Mesendoderm (in vitro differentiated cells): Measurements from ENCODE around the gene GLIPR1L2.
"Not testable (repeated sequence)": the region's sequence is repeated elsewhere in the genome, so short reads cannot be mapped to it uniquely, and the experiment has no call there.

Experiments used
- DNase-seq: peaks from one replicate; pipeline ENCODE4 v3.0.0; 2013
- H2AK5ac ChIP-seq: 2 replicates; pipeline ENCODE4 v1.6.1; 2013; ENCODE audit warnings: low read length, inconsistent platforms
- H2BK120ac ChIP-seq: 2 replicates; pipeline ENCODE4 v1.6.1; 2013; ENCODE audit warnings: low read depth, mild to moderate bottlenecking, low read length, moderate library complexity, mixed read lengths
- H2BK15ac ChIP-seq: replicated peaks from 2 replicates; pipeline ENCODE4 v1.6.1; 2013; ENCODE audit warnings: low read depth, mild to moderate bottlenecking, moderate library complexity
- H2BK5ac ChIP-seq: 2 replicates; pipeline ENCODE4 v1.6.1; 2013; ENCODE audit warnings: low read length, inconsistent platforms
- H3K18ac ChIP-seq: 2 replicates; pipeline ENCODE4 v1.6.1; 2013; ENCODE audit warnings: mild to moderate bottlenecking, low read length, mixed read lengths
- H3K23ac ChIP-seq: one replicate; pipeline ENCODE4 v1.6.1; 2013; ENCODE audit warnings: low read length
- H3K27ac ChIP-seq: 2 replicates; pipeline ENCODE4 v1.5.1; 2013; ENCODE audit warnings: low read depth, mild to moderate bottlenecking, inconsistent platforms, low read length, moderate library complexity
- H3K27me3 ChIP-seq: 2 replicates; pipeline ENCODE4 v1.6.1; 2013; ENCODE audit warnings: low read length, control low read depth, mild to moderate bottlenecking, inconsistent platforms; ENCODE audit not compliant: insufficient read depth, poor library complexity
- H3K36me3 ChIP-seq: 2 replicates; pipeline ENCODE4 v1.6.1; 2013; ENCODE audit warnings: low read length, inconsistent platforms; ENCODE audit not compliant: control insufficient read depth, insufficient read depth
- H3K4ac ChIP-seq: one replicate; pipeline ENCODE4 v1.6.1; 2013; ENCODE audit warnings: low read depth, mild to moderate bottlenecking, low read length, moderate library complexity
- H3K4me1 ChIP-seq: 2 replicates; pipeline ENCODE4 v1.6.1; 2013; ENCODE audit warnings: low read depth, low read length, inconsistent platforms; ENCODE audit not compliant: control insufficient read depth
- H3K4me2 ChIP-seq: 2 replicates; pipeline ENCODE4 v1.6.1; 2013; ENCODE audit warnings: low read length
- H3K4me3 ChIP-seq: 2 replicates; pipeline ENCODE4 v1.5.1; 2013; ENCODE audit warnings: mild to moderate bottlenecking, low read length
- H3K56ac ChIP-seq: one replicate; pipeline ENCODE4 v1.6.1; 2013; ENCODE audit warnings: low read length
- H3K79me1 ChIP-seq: 2 replicates; pipeline ENCODE4 v1.6.1; 2013; ENCODE audit warnings: low read length, inconsistent platforms
- H3K79me2 ChIP-seq: 2 replicates; pipeline ENCODE4 v1.6.1; 2013; ENCODE audit warnings: mild to moderate bottlenecking, low read length; ENCODE audit not compliant: control insufficient read depth, insufficient read depth
- H3K9ac ChIP-seq: 2 replicates; pipeline ENCODE4 v1.6.1; 2013; ENCODE audit warnings: low read length, inconsistent platforms
- H4K5ac ChIP-seq: one replicate; pipeline ENCODE4 v1.6.1; 2013; ENCODE audit warnings: low read length
- H4K8ac ChIP-seq: one replicate; pipeline ENCODE4 v1.6.1; 2013; ENCODE audit warnings: low read depth, mild to moderate bottlenecking, control low read depth, low read length, moderate library complexity
- WGBS: extraction: QIAGEN DNeasy Blood & Tissue Kit; methylation state at CpG from one replicate; pipeline ENCODE4 v1.1.7; 2013; ENCODE audit warnings: low lambda C conversion rate, missing lambda C conversion rate; ENCODE audit not compliant: insufficient coverage; ENCODE audit errors: extremely low coverage; 5-methylcytosine and 5-hydroxymethylcytosine counted together

GLIPR1L2 gene

DNA sequence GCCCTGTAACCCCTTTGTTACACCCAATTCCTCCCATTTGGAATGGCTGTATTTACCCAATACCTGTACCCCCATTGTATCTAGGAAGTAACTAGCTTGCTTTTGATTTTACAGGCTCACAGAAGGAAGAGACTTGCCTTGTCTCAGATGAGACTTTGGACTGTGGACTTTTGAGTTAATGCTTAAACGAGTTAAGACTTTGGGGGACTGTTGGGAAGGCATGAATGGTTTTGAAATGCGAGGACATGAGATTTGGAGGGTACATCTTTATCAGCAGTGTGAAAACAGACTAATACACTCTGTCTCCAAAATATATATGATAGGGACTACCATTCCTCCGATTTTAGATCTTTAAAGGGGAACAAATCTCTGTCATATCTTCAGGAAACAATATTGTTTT, 51.6 kb downstream of the GLIPR1L2 start:
- H3K36me3 ChIP-seq, H3K4ac ChIP-seq, H4K8ac ChIP-seq, H3K18ac ChIP-seq, H3K79me2 ChIP-seq, H3K27ac ChIP-seq, H4K5ac ChIP-seq, H3K23ac ChIP-seq, H3K4me1 ChIP-seq, H3K4me3 ChIP-seq, H3K9ac ChIP-seq, H3K4me2 ChIP-seq, H2BK15ac ChIP-seq, H3K27me3 ChIP-seq, H2AK5ac ChIP-seq, H2BK120ac ChIP-seq, H2BK5ac ChIP-seq, DNase-seq, H3K79me1 ChIP-seq, H3K56ac ChIP-seq: not testable (repeated sequence)
- WGBS, result no CpG with 5 or more reads among the region's 3 CpGs

DNA sequence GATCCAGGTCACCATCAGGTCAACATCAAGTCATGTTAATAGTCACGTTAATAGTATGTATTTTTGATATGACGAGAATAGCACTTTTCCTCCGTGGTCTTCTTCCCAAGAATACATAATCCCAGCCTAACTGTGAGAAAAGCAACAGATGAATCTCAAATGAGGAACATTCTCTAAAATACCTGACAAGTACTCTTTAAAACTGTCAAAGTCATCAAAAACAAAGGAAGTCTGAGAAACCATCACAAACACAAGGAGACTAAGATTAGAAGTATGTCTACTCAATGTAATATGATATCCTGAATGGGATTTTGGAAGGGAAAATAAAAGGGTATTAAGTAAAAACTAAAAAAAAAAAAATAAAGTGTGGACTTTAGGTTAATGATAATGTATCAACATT, 52.8 kb downstream of the GLIPR1L2 start:
- no peak overlapping the region for H3K4ac ChIP-seq
- H4K5ac ChIP-seq, result no peak overlapping the region
- H3K27ac ChIP-seq, result no peak overlapping the region
- H2BK5ac ChIP-seq, result no peak overlapping the region
- H3K4me1 ChIP-seq, result no peaks in the 10 kb centered on the region
- no peak overlapping the region for H3K18ac ChIP-seq
- H3K4me3 ChIP-seq, result no peak overlapping the region
- WGBS, result no CpG with 5 or more reads among the region's 3 CpGs
- no peak overlapping the region for H2AK5ac ChIP-seq
- H3K4me2 ChIP-seq, result no peak overlapping the region
- H3K36me3 ChIP-seq, result no peaks in the 10 kb centered on the region
- no peak overlapping the region for H2BK120ac ChIP-seq
- no peaks in the 10 kb centered on the region for H3K27me3 ChIP-seq
- no peak overlapping the region for H3K56ac ChIP-seq
- no peak overlapping the region for H4K8ac ChIP-seq
- H3K9ac ChIP-seq, result no peak overlapping the region
- no peak overlapping the region for H2BK15ac ChIP-seq
- no peaks in the 10 kb centered on the region for H3K79me1 ChIP-seq
- DNase-seq, result no peak
- no peak overlapping the region for H3K23ac ChIP-seq
- H3K79me2 ChIP-seq, result no peaks in the 10 kb centered on the region

DNA sequence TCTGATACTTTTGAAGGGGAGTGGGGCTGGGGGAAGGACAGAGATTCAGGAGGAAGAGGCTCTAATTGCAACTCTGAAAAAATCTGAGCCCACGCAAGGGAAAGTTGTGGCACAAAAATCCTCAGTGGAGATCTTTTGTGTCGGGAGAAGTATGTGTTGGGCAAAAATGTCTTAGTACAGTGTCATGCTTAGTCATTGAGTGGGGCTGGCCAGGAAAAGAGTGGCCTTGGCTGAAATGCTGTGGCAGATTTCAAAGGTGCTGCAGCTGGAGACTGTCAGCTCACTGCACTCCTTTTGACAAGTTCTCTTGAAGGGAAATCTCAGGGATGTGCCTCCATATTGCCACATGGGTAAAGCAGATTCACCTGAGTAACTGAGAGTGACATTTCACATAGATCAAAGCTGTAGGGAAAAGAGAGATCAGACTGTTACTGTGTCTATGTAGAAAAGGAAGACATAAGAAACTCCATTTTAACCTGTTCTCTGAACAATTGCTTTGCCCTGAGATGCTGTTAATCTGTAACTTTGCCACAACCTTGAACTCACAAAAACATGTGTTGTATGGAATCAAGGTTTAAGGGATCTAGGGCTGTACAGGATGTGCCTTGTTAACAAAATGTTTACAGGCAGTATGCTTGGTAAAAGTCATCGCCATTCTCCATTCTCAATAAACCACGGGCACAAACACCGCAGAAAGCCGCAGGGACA, 53.7 kb downstream of the GLIPR1L2 start:
- no peak overlapping the region for H2BK120ac ChIP-seq
- no peaks in the 10 kb centered on the region for H3K79me2 ChIP-seq
- no peak overlapping the region for H2BK15ac ChIP-seq
- no peaks in the 10 kb centered on the region for H3K4me1 ChIP-seq
- no peak overlapping the region for H3K9ac ChIP-seq
- no peak overlapping the region for H3K18ac ChIP-seq
- no peaks in the 10 kb centered on the region for H3K27me3 ChIP-seq
- no peak overlapping the region for H3K23ac ChIP-seq
- no peak overlapping the region for H4K5ac ChIP-seq
- H2BK5ac ChIP-seq, result no peak overlapping the region
- H3K79me1 ChIP-seq, result no peaks in the 10 kb centered on the region
- no CpG with 5 or more reads among the region's 6 CpGs for WGBS
- no peak overlapping the region for H4K8ac ChIP-seq
- H3K4me3 ChIP-seq, result no peak overlapping the region
- H2AK5ac ChIP-seq, result no peak overlapping the region
- no peak overlapping the region for H3K56ac ChIP-seq
- DNase-seq, result no peak
- no peaks in the 10 kb centered on the region for H3K36me3 ChIP-seq
- no peak overlapping the region for H3K4me2 ChIP-seq
- no peak overlapping the region for H3K27ac ChIP-seq
- H3K4ac ChIP-seq, result no peak overlapping the region

DNA sequence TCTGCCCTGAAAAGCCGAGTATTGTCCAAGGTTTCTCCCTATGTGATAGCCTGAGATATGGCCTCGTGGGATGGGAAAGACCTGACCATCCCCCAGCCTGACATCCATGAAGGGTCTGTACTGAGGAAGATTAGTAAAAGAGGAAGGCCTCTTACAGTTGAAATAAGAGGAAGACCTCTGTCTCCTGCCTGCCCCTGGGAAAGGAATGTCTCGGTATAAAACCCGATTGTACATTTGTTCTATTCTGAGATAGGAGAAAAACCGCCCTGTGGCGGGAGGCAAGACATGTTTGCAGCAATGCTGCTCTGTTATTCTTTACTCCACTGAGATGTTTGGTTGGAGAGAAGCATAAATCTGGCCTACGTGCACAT, 54.2 kb downstream of the GLIPR1L2 start:
- H3K79me2 ChIP-seq, H2BK15ac ChIP-seq, H3K36me3 ChIP-seq, H3K4me2 ChIP-seq, H3K4me1 ChIP-seq, H2AK5ac ChIP-seq, H2BK120ac ChIP-seq, DNase-seq, H3K4ac ChIP-seq, H3K9ac ChIP-seq, H4K5ac ChIP-seq, H3K4me3 ChIP-seq, H4K8ac ChIP-seq, H3K27ac ChIP-seq, H3K56ac ChIP-seq, H2BK5ac ChIP-seq, H3K18ac ChIP-seq, H3K23ac ChIP-seq, H3K27me3 ChIP-seq, H3K79me1 ChIP-seq: not testable (repeated sequence)
- no CpG with 5 or more reads among the region's 7 CpGs for WGBS

DNA sequence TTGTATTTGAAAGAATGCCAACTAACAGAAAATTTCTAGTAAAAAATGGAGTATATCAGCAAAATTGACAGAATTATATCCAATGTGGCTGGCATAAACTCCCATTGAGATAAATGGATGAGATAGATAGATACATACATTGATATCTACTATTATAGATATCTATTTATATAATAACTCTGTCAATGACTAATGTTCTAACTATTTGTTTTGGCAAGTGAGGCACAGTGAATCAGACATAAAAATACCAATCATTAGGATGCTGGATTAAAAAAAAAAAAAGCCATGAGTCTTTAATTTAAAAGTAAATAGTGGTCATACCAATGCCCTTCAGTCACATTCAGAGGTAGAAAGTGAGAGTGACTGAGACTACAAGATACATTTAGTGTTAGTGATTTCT, 56.0 kb downstream of the GLIPR1L2 start:
- DNase-seq, result no peak
- no peaks in the 10 kb centered on the region for H3K79me1 ChIP-seq

DNA sequence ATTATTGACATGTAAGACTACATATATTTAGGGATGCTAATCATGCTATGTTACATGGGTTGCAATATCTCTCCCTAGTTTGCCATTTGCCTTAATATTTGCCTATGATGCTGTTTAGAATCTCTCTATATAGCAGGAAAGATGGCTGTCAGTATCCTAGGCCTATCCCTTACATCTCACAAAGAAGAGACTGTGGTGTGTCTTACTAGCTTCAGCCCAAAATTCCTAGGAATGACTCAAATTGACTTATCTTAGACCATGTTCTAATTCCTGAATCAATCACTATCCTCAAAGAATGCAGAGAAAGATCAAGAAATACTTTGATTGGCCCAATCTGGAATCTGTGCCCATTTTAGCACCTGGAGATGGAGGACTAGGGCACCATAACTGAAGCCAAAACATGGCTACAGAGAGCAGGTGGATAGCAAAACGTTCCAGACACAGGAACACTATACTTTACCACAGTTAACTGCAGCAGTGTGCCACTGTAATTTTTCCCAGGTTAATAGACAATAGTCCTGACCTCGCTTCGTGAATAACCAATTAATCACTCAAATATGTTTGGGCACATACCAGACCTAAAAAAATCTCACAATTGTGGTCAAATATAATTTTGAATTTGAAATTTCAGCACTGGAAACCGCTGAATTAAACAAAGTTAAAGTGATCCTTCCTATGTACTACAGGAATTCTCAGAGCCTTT, 57.0 kb downstream of the GLIPR1L2 start:
- Histone ChIP-seq H2BK5ac (no peak overlapping the region), H3K27me3 (no peaks in the 10 kb centered on the region), H3K4me3 (no peak overlapping the region), H3K79me2 (no peaks in the 10 kb centered on the region), H3K27ac (no peak overlapping the region), H3K4ac (no peak overlapping the region), H3K4me1 (no peaks in the 10 kb centered on the region), H3K23ac (no peak overlapping the region), H3K4me2 (no peak overlapping the region), H4K5ac (no peak overlapping the region), H4K8ac (no peak overlapping the region), H3K18ac (no peak overlapping the region), H3K56ac (no peak overlapping the region), H2AK5ac (no peak overlapping the region), H3K36me3 (no peaks in the 10 kb centered on the region), H3K9ac (no peak overlapping the region), H2BK15ac (no peak overlapping the region), H2BK120ac (no peak overlapping the region), H3K79me1 (no peaks in the 10 kb centered on the region)
- no peak for DNase-seq
- no CpG with 5 or more reads among the region's 4 CpGs for WGBS

More for the DNA sequence above, 56.0 kb downstream of the GLIPR1L2 start:
- H2BK120ac ChIP-seq, result no peak overlapping the region
- H3K36me3 ChIP-seq, result no peaks in the 10 kb centered on the region
- no peak overlapping the region for H3K56ac ChIP-seq
- H2AK5ac ChIP-seq, result no peak overlapping the region
- H3K4me3 ChIP-seq, result no peak overlapping the region
- no peaks in the 10 kb centered on the region for H3K4me1 ChIP-seq
- no peak overlapping the region for H3K4ac ChIP-seq
- H3K79me2 ChIP-seq, result no peaks in the 10 kb centered on the region
- H3K18ac ChIP-seq, result no peak overlapping the region
- H3K4me2 ChIP-seq, result no peak overlapping the region
- H2BK5ac ChIP-seq, result no peak overlapping the region
- H4K8ac ChIP-seq, result no peak overlapping the region
- H2BK15ac ChIP-seq, result no peak overlapping the region
- no peak overlapping the region for H3K9ac ChIP-seq
- H3K27me3 ChIP-seq, result no peaks in the 10 kb centered on the region
- H3K27ac ChIP-seq, result no peak overlapping the region
- H3K23ac ChIP-seq, result no peak overlapping the region
- H4K5ac ChIP-seq, result no peak overlapping the region
